GM21528 (cell line): ENCODE data around the gene POC1A.

Experiments used
- ATAC-seq: cut with Tn5 transposase; IDR thresholded peaks from one replicate; pipeline ENCODE4 v1.9.1; 2021; ENCODE audit warnings: mild to moderate bottlenecking, moderate library complexity; ENCODE audit not compliant: unreplicated experiment, low FRiP score

Gene POC1A

DNA sequence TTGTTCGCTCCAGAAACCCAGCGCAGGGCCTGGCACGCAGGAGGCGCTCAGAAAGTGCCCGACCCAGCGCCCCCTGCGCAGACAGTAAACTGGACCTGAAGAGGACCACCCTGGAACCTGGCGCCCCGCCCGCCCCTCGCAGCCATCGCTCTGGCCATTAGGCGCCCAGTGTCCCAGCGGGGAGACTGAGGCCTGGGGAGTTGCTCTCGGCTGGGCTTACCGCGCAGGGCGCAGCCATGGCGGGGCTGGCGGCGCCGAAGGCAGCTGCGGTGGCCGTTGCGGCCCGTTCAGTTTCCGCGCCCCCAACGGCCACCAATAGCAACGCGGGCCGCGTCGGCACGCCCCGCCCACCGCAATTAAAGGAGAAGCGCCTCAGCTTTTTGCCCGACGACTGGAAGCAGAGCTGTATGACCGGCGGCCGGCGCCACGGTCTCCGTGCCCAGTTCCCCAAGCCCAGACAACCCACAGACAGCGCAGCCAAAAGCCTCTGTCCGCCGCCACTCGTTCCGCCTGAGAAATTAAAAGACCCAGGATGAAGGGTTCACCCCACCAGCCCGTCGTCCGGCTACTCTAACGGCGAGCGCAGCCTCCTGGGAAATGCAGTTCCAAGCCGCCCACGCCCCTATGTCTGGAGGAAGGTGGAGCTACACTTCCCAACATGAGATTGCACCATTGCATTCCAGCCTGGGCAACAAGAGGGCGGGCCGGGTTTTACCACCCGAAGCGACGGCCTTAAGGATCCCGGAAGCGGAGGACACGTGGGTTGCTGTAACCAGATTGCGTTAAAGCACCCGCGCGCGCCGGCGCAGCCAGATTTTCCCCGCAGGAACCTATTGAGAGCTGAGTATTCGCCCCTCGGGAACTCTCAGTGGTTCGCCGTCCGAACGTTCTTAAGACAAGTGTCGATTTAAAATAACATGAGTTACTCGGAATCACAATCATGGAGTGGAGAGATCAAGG is at the start of gene POC1A:
POC1A (minus strand) TSS at position 289 of the 960 bp plus-strand sequence; CDS start at position 238, 51 bp downstream.
- ATAC-seq = peak; percentile 81

GRCh38 chr3:52203701-52204100 is 49.5 kb upstream of the POC1A start:
- ATAC-seq = no peak

DNA sequence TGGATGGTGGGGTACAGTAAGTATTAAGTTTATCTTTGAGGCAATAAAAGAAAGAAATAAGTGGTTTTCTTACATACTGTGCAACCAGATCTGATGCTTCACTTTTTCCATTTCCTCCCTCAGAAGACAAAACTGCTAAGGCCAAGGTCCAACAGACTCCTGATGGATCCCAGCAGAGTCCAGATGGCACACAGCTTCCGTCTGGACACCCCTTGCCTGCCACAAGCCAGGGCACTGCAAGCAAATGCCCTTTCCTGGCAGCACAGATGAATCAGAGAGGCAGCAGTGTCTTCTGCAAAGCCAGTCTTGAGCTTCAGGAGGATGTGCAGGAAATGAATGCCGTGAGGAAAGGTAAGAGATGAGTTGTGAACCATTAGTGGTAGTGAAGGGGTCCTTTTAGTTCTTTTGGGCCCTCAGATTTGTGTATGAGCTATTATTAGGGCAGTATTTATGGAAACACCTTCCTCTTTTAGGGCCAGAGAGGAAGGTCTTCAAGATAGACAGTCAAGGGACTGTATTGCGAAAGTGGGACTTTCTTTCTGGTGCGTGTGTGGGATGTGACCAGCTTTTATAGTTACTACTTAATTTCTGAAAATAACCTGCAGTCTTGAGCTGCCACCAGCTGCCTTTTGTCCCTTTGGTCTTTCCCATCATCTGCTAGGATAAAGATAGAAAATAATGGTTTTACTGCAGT is 48.3 kb upstream of the POC1A start:
- ATAC-seq = no peak

DNA sequence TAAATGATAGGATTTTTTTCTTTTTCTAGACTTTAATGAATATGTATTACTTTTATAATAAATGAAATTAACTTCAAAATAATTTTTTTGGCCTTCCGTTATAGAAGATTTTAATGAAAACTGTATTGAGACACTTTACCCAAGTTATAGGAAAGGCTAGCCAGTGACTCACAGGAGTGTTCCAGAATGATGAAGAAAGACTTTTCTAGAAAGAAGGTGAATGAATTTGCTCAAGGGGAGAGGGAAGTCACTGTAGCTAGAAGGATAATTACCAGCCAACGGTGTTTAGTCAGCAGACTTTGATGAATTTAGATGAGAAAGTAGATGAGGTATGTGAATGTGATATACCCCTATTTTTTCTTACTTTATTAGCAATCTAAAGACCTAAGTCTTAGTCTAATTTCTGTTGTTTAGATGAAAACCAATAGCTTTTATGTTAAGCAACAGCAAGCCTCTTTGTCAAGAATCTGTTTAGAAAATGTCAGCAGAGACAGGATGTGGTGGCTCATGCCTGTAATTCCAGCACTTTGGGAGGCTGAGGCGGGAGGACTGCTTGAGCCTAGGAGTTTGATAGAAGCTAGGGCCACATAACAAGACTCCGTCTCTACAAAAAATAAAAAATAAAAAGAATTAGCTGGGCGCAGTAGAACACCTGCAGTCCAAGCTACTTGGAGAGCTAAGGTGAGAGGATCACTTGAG is 46.9 kb upstream of the POC1A start:
- ATAC-seq = no peak

DNA sequence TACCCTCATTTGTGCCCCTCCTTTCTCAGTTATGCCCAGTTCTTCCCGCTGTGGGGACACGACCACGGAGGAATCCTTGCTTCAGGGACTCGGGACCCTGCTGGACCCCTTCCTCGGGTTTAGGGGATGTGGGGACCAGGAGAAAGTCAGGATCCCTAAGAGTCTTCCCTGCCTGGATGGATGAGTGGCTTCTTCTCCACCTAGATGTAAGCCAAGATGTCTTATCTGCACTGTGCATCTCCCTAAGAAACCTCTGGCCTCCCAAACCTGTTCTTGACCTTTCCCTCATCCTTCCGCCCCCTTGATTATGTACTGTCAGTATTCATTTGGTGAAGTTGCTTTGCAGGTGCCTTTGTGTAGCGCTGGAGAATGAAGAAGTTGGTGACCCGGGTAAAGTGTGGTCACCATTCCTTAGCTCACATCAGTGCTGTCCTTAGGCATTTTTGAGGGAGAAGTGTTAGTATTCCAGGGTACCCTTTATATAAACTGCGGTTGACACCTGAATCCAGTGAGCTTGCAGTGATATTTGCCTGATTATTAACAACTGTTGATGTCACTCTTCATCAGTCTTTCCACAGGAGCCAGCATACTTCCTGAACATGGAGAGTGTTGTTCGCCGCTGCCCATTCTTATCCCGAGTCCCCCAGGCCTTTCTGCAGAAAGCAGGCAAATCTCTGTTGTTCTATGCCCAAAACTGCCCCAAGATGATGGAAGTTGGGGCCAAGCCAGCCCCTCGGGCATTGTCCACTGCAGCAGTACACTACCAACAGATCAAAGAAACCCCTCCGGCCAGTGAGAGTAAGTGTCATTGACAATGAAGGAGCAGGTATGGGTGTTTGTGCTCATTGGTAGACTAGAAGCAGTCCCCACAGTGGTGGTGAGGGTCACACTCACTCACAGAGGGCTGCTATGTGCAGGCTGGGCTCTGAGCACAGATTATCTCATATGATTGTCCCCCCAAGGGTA is 44.7 kb upstream of the POC1A start:
- ATAC-seq = no peak

GRCh38 chr3:52197842-52198625 is 43.8 kb upstream of the POC1A start, which contains the start of gene ALAS1:
TSS of gene ALAS1 (plus strand) at chr3:52198160. CDS start at chr3:52199242, 1,082 bp downstream.
- peak; percentile 75 for ATAC-seq

- no peak for ATAC-seq
These were observed 43.2 kb upstream of the POC1A start for GRCh38 chr3:52197499-52197841.

DNA sequence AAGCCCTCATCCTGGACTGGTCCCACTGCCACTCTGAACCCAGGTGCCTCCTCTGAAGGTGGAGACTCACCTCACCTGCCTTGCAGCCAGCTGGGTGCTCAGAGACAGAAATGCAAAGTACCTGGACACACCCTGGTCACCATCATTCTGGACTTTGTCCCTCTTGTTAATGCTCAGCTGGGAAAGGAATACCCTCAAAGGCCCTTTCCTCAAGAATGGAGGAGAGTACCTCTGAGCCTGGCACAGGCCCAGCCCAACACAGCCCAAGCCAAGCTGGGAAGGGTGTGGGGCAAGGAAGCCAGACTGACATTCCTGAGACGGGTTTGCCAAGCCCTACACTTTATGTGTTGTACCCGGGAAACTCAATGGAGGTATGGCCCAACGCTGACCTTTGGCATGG is 42.8 kb upstream of the POC1A start:
- no peak for ATAC-seq

- no peak for ATAC-seq
These were observed 41.7 kb upstream of the POC1A start for GRCh38 chr3:52195823-52196331.

DNA sequence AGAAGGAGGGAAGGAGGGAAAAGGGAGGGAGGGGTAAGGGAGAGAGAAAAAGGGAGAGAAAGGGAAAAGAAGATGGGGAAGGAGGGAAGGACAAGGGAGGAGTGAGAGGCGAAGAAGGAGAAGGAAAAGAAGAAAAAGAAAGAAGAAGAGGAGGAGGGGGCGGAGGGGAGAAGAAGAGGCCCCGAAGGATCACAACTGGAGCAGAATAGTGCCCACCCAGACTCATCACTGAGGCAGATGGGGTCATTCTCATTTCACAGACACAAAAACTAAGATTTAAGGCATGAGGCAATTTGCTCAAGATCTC is 41.0 kb upstream of the POC1A start:
- ATAC-seq = no peak

- no peak for ATAC-seq
These were observed 40.5 kb upstream of the POC1A start for GRCh38 chr3:52194485-52195290.

GRCh38 chr3:52193065-52193464 is 38.8 kb upstream of the POC1A start:
- no peak for ATAC-seq

GRCh38 chr3:52191663-52192062 is 37.4 kb upstream of the POC1A start:
- ATAC-seq = no peak

DNA sequence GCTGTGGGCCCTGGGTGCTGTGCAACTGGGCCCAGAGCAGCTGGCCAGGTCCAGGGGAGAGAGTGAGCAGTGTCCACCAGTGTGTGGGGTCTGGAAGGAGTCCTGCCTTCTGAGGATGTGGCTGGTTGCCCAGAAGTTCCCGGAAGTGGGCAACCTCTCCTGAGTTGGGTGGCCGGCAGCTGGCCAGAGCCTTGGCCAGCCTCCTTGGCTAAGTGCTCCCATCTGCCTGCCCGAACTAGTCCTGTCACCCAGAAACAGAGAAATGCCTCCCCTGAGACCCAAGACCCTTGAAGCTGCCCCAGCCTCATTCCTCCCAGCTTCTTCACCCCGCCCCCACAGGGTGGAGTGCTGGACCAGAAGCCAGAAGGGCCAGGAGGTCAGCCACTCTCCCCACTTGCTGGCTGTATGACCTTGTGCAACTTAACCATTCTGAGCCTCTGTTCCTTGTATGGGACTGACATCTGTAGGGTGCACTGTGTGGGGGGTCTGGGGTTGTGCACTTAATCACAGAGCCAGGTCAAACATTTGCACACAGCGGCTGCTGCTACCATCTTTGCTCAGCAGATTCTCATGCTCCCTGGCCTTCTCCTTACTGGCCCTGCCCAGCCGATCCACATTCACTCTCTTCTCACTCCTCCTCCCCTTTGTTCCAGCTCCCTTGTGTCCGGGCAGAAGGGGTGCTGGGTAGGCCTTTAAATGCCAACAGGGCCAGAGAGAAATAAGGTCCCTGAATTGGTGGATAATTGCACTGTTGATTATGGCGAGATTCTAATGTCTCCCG is 36.3 kb upstream of the POC1A start:
- ATAC-seq = no peak

- ATAC-seq = no peak
These were observed 34.3 kb upstream of the POC1A start for GRCh38 chr3:52188556-52188955.

GRCh38 chr3:52186729-52187128 is 32.5 kb upstream of the POC1A start:
- ATAC-seq = no peak

DNA sequence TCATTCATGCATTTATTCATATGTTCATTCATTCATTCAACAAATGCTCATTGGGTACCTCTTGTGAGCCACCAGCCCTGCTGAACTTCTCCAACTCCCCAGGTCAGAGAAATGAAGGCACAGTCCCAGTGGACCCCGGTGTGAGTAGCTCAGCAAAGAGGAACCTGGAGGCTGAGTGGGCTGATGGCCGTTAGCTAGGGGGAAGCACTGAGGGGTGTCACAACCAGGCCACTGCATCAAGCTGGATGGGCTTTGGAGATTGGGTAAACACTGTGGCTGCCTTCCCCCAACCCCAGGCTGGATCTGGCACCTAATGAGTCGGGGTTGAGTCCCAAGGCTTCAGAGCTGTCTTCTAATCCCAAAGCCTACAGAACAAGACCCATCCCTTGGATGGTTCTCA is 31.6 kb upstream of the POC1A start:
- ATAC-seq = no peak

DNA sequence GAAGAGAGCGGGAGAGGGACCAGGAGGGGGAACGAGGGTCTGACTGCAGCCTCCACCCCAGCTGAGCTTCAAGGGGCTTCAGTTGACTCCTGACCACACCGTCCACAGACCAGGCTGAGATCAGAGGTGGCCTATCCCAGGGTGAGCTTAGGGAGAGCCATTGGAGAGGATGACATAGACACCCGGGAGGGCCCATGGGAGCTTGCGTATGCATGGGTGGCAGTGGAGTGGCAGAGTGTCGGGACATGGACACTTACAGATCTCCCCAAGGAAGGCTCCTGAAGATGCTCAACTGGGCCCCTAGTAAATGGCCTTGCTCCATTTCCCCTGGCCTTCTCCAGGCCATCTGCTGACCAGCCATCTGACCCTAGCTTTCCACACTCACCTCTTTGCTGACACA is 31.1 kb upstream of the POC1A start:
- ATAC-seq = no peak
